ENCODE data around the gene DIABLO. TPM values are rescaled to one million over a fixed set of nuclear protein-coding genes. Genes with fewer than 3 reads are reported as not detected.
"Not testable (repeated sequence)": the region's sequence is repeated elsewhere in the genome, so short reads cannot be mapped to it uniquely, and the experiment has no call there.

The DIABLO gene
- total RNA-seq, 2 donors from 2014 or later: 34.7 to 48.8 TPM

DNA sequence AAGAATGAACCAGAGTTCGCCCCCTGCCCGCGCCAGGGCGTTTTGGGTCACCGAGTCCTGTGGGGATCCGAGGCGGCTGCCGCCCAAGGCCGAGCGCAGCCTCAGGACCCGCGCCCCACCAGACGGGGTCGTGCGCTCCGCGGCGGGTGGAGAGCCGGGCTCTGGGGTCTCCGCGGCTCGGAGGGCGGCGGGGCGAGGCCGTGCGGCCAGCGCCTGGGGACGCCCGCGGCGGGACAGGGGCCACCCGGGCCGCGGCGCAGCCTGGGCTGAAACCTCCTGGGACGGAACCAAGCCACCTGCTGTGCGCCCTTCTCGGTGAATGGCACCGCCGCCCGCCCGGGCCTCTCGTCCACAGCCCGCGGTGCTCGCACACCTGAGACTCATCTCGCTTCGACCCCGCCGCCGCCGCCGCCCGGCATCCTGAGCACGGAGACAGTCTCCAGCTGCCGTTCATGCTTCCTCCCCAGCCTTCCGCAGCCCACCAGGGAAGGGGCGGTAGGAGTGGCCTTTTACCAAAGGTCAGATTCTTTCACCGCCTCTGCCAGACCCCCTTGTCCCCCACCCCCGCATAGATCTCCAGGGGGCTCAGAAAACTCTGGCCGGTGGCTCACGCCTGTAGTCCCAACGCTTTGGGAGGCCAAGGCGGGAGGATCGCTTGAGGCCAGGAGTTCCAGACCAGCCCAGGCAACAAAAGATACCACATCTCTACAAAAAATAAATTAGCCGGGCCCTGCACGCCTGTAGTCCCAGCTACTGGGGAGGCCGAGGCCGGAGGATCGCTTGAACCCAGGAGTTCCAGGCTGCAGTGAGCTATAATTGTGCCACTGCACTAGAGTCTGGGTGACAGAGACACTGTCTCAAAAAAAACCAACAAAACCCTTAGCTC is 21.4 kb downstream of the DIABLO start:
- DNase-seq (ENCODE audit: low spot score): no peak
- Histone ChIP-seq H3K9me3 (no peaks in the 10 kb centered on the region), H3K27me3 (replicated peaks; ENCODE audit: insufficient read depth) (no peaks in the 10 kb centered on the region), H3K4me3 (peak overlapping the region; percentile 79), H3K4me1 (ENCODE audit: control insufficient read depth in 1 of 2, low read depth in 2 of 2) (peaks cover 8 to 12% of the 10 kb centered on the region in 2 donors), H3K36me3 (peaks cover 11% of the 10 kb centered on the region), H3K27ac (no peak overlapping the region)
- TF ChIP-seq, protein P1, sequence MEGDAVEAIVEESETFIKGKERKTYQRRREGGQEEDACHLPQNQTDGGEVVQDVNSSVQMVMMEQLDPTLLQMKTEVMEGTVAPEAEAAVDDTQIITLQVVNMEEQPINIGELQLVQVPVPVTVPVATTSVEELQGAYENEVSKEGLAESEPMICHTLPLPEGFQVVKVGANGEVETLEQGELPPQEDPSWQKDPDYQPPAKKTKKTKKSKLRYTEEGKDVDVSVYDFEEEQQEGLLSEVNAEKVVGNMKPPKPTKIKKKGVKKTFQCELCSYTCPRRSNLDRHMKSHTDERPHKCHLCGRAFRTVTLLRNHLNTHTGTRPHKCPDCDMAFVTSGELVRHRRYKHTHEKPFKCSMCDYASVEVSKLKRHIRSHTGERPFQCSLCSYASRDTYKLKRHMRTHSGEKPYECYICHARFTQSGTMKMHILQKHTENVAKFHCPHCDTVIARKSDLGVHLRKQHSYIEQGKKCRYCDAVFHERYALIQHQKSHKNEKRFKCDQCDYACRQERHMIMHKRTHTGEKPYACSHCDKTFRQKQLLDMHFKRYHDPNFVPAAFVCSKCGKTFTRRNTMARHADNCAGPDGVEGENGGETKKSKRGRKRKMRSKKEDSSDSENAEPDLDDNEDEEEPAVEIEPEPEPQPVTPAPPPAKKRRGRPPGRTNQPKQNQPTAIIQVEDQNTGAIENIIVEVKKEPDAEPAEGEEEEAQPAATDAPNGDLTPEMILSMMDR (IDR thresholded peaks at IDR 0.05): no peak
- no peak for ATAC-seq (ENCODE audit: insufficient number of reproducible peaks, low FRiP score, low read depth)

DNA sequence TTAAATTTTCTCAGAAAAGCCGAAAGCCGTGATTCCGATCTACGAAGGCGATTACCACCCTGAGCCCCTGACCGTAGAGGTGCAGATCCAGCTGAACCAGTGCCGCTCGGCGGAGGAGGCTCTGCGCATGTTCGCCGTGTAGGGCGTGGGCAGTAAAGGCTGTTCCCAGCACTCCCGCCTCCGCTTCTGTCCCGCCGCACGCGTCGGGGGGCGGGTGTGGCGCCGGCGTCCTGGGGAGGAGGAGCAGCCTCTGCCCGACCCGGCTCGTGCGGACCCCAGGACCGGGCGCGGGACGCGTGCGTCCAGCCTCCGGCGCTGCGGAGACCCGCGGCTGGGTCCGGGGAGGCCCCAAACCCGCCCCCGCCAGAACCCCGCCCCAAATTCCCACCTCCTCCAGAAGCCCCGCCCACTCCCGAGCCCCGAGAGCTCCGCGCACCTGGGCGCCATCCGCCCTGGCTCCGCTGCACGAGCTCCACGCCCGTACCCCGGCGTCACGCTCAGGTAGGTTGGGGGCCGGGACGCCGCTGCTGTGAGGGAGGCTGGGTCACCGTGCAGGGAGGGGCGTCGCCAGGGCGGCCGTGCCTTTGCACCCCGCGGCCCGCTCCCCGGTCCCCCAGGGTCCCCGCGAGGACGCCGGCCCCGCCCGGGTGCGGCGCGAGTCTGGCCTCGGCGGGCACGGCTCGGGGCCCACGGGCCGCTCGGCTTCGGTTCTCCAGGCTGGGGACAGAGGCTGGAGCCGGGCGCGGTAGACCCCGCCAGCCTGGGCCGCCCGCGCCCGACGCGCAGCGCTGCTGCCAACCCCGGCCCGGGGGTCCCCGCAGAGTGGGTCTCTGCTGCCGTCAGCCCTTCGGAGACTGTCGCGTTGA is 22.3 kb downstream of the DIABLO start, which contains the start of gene B3GNT4:
TSS of gene B3GNT4 (plus strand) at position 409 of the 866 bp plus-strand sequence. CDS start 910 bp downstream, outside the sequence.
- DNase-seq (ENCODE audit: low spot score) (no peak), ATAC-seq (ENCODE audit: insufficient number of reproducible peaks, low FRiP score, low read depth) (no peak)
- H3K36me3 ChIP-seq: peaks cover 7% of the 10 kb centered on the region
- no peak within 1 kb of the TSS for H3K27ac ChIP-seq
- TF ChIP-seq, protein P1 (IDR thresholded peaks at IDR 0.05): no peak
- peaks cover 8 to 12% of the 10 kb centered on the region in 2 donors for H3K4me1 ChIP-seq (ENCODE audit: control insufficient read depth in 1 of 2, low read depth in 2 of 2)
- no peaks in the 10 kb centered on the region for H3K27me3 ChIP-seq (replicated peaks; ENCODE audit: insufficient read depth)
- H3K4me3 ChIP-seq: peak within 1 kb of the TSS; percentile 79
- no peaks in the 10 kb centered on the region for H3K9me3 ChIP-seq

DNA sequence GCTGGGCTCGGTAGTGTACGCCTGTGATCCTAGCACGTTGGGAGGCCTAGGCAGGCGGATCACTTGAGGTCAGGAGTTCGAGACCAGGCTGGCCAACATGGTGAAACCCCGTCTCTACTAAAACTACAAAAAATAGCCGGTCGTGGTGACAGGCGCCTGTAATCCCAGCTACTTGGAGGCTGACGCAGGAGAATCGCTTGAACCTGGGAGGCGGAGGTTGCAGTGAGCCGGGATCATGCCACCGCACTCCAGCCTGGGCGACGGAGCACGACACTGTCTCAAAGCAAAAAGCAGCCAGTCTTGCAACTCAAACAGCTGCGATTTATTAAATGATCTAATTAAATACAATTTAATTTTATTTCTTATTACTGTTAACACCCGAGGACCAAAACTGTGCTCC is 23.0 kb downstream of the DIABLO start:
- H3K9me3 ChIP-seq; H3K27me3 ChIP-seq (replicated peaks; ENCODE audit: insufficient read depth); ATAC-seq (ENCODE audit: insufficient number of reproducible peaks, low FRiP score, low read depth); H3K36me3 ChIP-seq; DNase-seq (ENCODE audit: low spot score); H3K27ac ChIP-seq: not testable (repeated sequence)
- H3K4me3 ChIP-seq: peak overlapping the region; percentile 79
- H3K4me1 ChIP-seq (ENCODE audit: control insufficient read depth in 1 of 2, low read depth in 2 of 2): peaks cover 8 to 12% of the 10 kb centered on the region in 2 donors

DNA sequence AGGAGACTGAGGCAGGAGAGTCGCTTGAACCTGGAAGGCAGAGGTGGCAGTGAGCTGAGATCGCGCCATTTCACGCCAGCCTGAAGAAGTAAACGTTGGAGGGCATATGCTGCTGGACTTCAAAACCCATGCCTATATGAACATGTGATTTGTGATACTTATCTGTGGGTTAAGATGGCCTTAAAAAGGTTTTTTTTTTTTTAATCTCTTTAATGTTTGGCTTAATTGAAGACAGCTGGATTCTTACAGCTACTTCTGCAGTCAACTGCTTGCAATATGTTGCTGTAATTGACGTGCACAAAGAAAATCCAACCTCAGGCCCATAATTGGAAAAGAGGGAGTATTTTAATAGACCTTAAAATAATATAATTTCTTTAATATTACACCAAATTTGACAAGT is 23.8 kb downstream of the DIABLO start:
- Histone ChIP-seq H3K4me3 (no peak overlapping the region), H3K9me3 (no peaks in the 10 kb centered on the region), H3K36me3 (no peaks in the 10 kb centered on the region), H3K27me3 (replicated peaks; ENCODE audit: insufficient read depth) (no peaks in the 10 kb centered on the region), H3K4me1 (ENCODE audit: control insufficient read depth in 1 of 2, low read depth in 2 of 2) (peaks cover 8 to 12% of the 10 kb centered on the region in 2 donors), H3K27ac (no peak overlapping the region)
- TF ChIP-seq, protein P1 (IDR thresholded peaks at IDR 0.05): no peak
- no peak for ATAC-seq (ENCODE audit: insufficient number of reproducible peaks, low FRiP score, low read depth)
- no peak for DNase-seq (ENCODE audit: low spot score)

DNA sequence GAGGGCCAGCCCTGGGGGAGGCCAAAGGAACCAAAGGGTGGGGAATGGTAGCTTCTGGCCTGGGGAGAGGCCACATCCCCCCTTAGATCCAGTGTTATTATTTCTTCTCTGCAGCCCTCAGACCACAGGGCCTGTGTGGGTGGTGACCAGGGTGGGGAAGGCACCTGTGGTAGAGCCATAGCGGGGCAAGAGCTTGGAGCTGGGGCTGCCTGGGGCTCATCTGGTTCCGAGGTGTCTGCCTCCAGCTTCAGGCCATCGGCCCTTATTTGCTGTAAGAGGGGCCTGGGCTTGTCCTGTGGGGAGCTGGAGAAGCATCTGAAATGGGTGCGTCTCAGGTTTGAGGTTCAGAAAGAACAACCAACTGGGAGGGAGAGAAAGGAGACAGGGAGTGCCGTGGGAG is 24.5 kb downstream of the DIABLO start:
- DNase-seq (ENCODE audit: low spot score): no peak
- no peak for ATAC-seq (ENCODE audit: insufficient number of reproducible peaks, low FRiP score, low read depth)
- no peaks in the 10 kb centered on the region for H3K36me3 ChIP-seq
- no peaks in the 10 kb centered on the region for H3K9me3 ChIP-seq
- no peaks in the 10 kb centered on the region for H3K27me3 ChIP-seq (replicated peaks; ENCODE audit: insufficient read depth)
- TF ChIP-seq, protein P1 (IDR thresholded peaks at IDR 0.05): no peak
- H3K4me1 ChIP-seq (ENCODE audit: control insufficient read depth in 1 of 2, low read depth in 2 of 2): peaks cover 8 to 12% of the 10 kb centered on the region in 2 donors
- H3K4me3 ChIP-seq: no peak overlapping the region
- no peak overlapping the region for H3K27ac ChIP-seq

Measured in thoracic aorta (tissue), 2 donors.